Esophagus muscularis mucosa (tissue), 3 donors: Measurements from ENCODE around the gene TBC1D9B.
A peak's percentile ranks its signal among the peaks of the same experiment; 100 is the strongest.

ENCODE experiments used
- CTCF ChIP-seq, 3 experiments: fragments of 200-600 bp in 2 of 3; fragments of 450-650 bp in 1 of 3; sonication (generic) in 2 of 3; IDR thresholded peaks; one replicate each; pipeline ENCODE4 v1.5.1; 2017 to 2019; ENCODE audit warnings: antibody characterized with exemption in 3 of 3, mild to moderate bottlenecking in 2 of 3, moderate library complexity in 1 of 3
- POLR2A ChIP-seq: fragments of 450-650 bp; IDR thresholded peaks from one replicate; pipeline ENCODE4 v1.6.1; 2017; ENCODE audit warnings: antibody characterized with exemption, moderate library complexity, mild to moderate bottlenecking, low read depth
- POLR2AphosphoS5 ChIP-seq, 2 donors: sonication (generic); formaldehyde crosslinking; IDR thresholded peaks; one replicate each; pipeline ENCODE4 v1.6.1; 2017; ENCODE audit warnings: antibody characterized with exemption in 2 of 2

GRCh38 chr5:179907556-179908324 lies at the start of gene TBC1D9B:
- no peak for TF ChIP-seq POLR2A
- peak; percentile 43 to 61 (median 58) for TF ChIP-seq CTCF (IDR thresholded peaks at IDR 0.05)
- TF ChIP-seq POLR2AphosphoS5 (IDR thresholded peaks at IDR 0.05), result peak in 1 of 2 donors; percentile 66
